ENCODE measurements around the gene ZNRF3.
"Not testable (repeated sequence)": the region's sequence is repeated elsewhere in the genome, so short reads cannot be mapped to it uniquely, and the experiment has no call there.

The ZNRF3 gene

DNA sequence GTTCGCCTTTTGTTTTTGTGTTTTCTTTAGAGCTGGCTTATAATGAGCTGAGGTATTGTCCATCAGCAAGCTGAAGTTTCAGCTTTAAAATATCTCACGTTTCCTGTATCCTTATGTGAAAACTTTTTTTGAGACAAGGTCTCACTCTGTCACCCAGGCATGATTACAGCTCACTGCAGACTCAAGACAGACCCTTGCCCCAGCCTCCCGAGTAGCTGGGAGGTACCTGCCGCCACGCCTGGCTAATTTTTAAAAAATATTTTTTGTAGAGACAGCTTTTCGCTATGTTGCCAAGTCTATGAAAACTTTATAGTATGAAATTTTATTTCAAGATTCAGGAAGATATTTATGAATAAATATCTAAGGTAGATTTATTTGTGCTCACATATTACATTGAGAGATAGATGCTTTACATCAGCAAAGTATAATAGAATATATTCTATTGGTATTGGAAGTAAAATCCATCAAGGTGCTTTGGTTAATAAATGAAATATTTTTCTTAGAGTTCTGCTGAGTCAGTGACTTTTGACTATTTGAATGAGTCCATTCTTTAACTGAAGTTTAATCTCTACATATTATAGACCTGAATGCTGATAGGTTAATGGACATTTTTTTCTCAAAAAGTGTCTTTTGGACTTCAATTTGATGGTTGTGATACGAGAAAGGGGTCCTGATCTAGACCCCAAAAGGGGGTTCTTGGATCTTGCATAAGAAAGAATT lies 199.6 kb downstream of the ZNRF3 start:
- H3K4me3 ChIP-seq (ENCODE audit: low read length) = no peak overlapping the region
- TF ChIP-seq ZNF274 (IDR thresholded peaks at IDR 0.05; ENCODE audit: low read depth, low read length) = no peak

- not testable (repeated sequence) for H3K4me3 ChIP-seq (ENCODE audit: low read length)
These were observed 200.2 kb downstream of the ZNRF3 start for GRCh38 chr22:29083576-29083932.

DNA sequence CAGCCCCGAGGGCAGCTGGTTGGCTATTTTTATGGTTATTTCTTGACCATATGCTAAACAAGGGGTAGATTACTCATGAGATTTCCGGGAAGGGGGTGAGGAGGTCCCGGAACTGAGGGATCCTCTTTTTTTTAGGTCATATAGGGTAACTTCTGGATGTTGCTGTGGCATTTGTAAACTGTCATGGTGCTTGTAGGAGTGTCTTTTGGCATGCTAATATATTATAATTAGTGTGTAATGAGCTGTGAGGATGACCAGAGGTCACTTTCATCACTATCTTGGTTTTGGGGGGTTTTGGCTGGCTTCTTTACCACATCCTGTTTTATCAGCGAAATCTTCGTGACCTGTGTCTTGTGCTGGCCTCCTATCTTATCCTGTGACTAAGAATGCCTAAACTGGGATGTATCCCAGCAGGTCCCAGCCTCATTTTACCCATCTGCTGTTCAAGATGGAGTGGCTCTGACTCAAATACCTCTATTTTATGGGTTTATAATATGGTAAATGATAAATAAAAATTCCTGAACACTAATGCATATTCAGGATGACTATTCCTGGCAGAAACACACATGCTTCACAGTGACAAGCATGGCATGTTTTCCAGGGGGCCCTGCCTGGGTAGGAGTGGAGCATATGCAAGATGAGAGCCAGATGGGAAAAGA lies 200.7 kb downstream of the ZNRF3 start:
- no peak overlapping the region for H3K4me3 ChIP-seq (ENCODE audit: low read length)
- TF ChIP-seq ZNF274 (IDR thresholded peaks at IDR 0.05; ENCODE audit: low read depth, low read length) = no peak

DNA sequence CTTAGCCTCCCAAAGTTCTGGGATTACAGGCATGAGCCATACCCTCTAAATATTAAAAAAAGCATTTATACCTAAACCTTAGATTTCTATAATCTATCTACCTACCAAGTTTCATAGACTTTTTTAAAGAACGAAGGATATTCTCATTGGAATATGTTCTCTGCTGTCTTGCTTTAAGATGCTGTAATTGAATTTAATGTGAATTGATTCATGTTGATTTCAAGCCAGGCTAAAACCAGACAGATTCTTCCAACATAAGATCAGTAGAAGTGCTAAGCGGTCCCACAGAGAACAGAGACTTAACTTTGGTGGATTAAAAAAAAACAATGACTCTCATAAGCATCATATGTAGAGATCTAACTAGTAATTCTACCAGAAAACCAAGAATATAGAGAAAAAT lies 203.6 kb downstream of the ZNRF3 start:
- TF ChIP-seq ZNF274 (IDR thresholded peaks at IDR 0.05; ENCODE audit: low read depth, low read length) = no peak
- H3K4me3 ChIP-seq (ENCODE audit: low read length) = no peak overlapping the region

DNA sequence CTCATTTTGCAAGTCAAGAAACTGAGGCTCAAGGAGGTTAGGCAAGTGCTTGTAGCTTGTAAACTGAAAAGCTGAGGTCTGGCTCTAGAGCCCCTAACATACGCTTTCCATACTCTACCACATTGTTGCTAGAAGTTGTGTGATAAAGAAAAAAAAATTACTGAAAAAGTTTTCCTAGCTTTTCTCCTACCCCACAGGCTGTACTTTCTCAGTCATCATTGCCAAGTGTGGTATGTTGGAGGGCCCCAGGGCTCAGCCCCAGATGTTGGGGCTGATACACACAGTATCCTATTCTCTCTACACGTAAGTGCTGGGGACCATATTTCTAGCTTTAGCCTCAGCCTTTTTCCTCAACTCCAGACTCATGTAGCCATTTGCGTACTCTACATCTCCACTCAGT lies 205.4 kb downstream of the ZNRF3 start:
- H3K4me3 ChIP-seq (ENCODE audit: low read length) = no peak overlapping the region
- no peak for TF ChIP-seq ZNF274 (IDR thresholded peaks at IDR 0.05; ENCODE audit: low read depth, low read length)

- no peak overlapping the region for H3K4me3 ChIP-seq (ENCODE audit: low read length)
- no peak for TF ChIP-seq ZNF274 (IDR thresholded peaks at IDR 0.05; ENCODE audit: low read depth, low read length)
These were observed 206.1 kb downstream of the ZNRF3 start for GRCh38 chr22:29089507-29089906.

GRCh38 chr22:29090039-29090438 lies 206.7 kb downstream of the ZNRF3 start:
- no peak for TF ChIP-seq ZNF274 (IDR thresholded peaks at IDR 0.05; ENCODE audit: low read depth, low read length)
- H3K4me3 ChIP-seq (ENCODE audit: low read length) = no peak overlapping the region

DNA sequence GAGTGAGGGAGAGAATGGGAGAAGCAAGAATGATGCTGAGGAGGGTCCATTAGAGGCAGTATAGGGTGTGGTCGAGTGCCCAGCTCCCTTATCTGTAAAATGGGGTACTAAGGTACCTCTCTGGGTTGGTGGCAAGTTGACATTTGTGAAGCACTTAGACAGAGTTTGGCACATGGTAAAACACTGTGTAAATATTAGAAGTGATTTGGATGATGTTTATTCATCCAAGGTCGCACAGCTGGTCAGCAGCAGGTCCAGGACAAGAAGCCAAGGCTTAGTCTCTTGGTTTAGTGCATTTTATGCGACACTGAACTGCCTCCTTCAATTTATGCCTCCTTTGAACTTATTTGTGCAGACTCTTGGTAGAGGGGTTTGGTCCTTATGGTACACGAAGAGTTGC lies 208.9 kb downstream of the ZNRF3 start:
- TF ChIP-seq ZNF274 (IDR thresholded peaks at IDR 0.05; ENCODE audit: low read depth, low read length) = no peak
- H3K4me3 ChIP-seq (ENCODE audit: low read length) = no peak overlapping the region

DNA sequence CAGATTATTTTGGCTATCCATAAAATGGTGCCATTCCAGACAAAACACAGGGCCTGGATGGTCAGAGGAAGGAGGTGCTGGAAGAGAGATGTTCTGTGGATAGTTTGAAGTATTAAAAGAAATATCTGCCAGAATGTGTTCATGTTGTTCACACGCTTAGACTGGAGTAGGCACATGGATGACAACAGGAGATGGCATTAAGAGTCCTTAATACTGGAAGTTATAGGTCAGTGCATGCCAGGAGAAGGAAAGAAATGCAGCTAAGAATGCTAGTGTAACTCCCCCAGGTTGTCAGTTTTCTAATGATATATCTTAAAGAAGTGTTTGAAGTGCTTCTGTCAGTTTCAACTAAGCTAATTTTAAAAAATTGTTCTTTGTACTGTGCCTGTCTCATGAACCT lies 209.7 kb downstream of the ZNRF3 start:
- H3K4me3 ChIP-seq (ENCODE audit: low read length) = no peak overlapping the region
- TF ChIP-seq ZNF274 (IDR thresholded peaks at IDR 0.05; ENCODE audit: low read depth, low read length) = no peak

DNA sequence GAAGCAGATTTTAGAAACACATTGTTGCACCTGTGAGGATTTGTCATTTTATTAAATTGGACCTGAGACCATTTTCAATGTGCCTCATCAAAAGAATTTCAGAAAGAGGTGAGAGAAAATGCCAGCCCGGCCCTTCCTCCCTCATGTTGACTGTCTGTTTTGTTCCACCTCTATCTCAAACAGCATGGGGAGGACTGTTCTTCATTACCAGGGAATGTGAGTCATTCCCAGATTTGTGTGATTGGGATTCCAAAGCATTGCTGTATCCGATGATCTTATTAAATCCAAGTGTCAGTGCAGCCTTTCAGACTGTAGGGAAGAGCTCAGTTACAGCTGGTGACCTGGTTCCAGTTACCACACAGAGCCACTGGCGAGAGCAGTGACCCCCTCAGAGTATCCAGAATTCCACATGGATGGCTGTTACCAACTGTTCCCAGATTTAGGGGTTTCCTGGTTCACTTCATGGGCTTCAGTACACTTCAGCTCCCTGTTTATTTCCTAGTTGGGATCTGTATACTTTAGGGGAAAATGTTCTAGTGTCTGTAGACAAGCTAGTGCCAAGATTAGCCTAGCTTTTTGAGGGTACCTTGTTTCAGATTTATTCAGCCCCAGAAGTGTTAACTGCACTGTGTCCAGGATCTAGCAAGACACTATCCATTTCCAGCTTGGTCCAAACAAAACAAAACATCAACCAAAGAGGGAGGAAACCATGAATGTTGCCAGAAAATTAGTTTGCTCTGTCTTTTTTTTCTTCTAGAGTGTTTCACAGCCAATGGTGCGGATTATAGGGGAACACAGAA lies 210.3 kb downstream of the ZNRF3 start:
- no peak for TF ChIP-seq ZNF274 (IDR thresholded peaks at IDR 0.05; ENCODE audit: low read depth, low read length)
- H3K4me3 ChIP-seq (ENCODE audit: low read length) = no peak overlapping the region

DNA sequence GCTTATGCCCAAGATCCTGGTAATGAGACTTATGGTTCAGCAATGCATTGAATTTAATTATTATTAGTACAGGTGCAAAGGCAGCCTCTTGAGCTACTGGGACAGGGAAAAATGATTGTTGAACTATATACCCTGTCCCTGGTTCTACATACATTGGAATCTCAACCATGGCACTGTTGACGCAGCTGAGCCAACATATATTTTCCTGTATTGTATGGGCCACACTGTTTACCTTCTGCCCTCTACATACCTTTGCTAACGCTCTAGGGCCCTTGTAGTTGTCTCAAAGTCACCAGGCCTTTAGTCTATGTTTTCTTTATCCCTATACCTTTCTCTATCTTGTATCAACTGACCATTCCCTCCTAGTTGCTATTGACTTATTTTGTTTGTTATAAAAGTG lies 212.1 kb downstream of the ZNRF3 start:
- H3K4me3 ChIP-seq (ENCODE audit: low read length) = no peak overlapping the region
- no peak for TF ChIP-seq ZNF274 (IDR thresholded peaks at IDR 0.05; ENCODE audit: low read depth, low read length)

- TF ChIP-seq ZNF274 (IDR thresholded peaks at IDR 0.05; ENCODE audit: low read depth, low read length) = no peak
These were observed 213.6 kb downstream of the ZNRF3 start for GRCh38 chr22:29096736-29097669.

GRCh38 chr22:29098296-29098695 lies 214.9 kb downstream of the ZNRF3 start:
- no peak for TF ChIP-seq ZNF274 (IDR thresholded peaks at IDR 0.05; ENCODE audit: low read depth, low read length)
- no peak overlapping the region for H3K4me3 ChIP-seq (ENCODE audit: low read length)

More at GRCh38 chr22:29096736-29097669, 213.6 kb downstream of the ZNRF3 start:
- H3K4me3 ChIP-seq (ENCODE audit: low read length) = no peak overlapping the region

GRCh38 chr22:29102300-29102699 lies 218.9 kb downstream of the ZNRF3 start:
- H3K4me3 ChIP-seq (ENCODE audit: low read length) = no peak overlapping the region

More at GRCh38 chr22:29102300-29102699, 218.9 kb downstream of the ZNRF3 start:
- no peak for TF ChIP-seq ZNF274 (IDR thresholded peaks at IDR 0.05; ENCODE audit: low read depth, low read length)

Data from GM08714 (cell line).